SU-DHL-6 (cell line): Measurements from ENCODE around the gene NELFE.

Experiments
- EZH2phosphoT487 ChIP-seq: fragments of 200-600 bp; sonication (generic), shearing (Covaris generic); conservative IDR thresholded peaks from 2 replicates; pipeline ENCODE4 v1.6.1; 2018; ENCODE audit warnings: mild to moderate bottlenecking, antibody characterized with exemption, low read length, moderate library complexity, mixed read lengths
- TF ChIP-seq, protein P1 (sequence below): fragments of 200-600 bp; sonication (generic); IDR thresholded peaks from one replicate; pipeline ENCODE4 v1.5.1; 2017; ENCODE audit warnings: antibody characterized with exemption, mild to moderate bottlenecking, low read length, moderate library complexity; ENCODE audit not compliant: insufficient read depth, poor library complexity, severe bottlenecking

DNA sequence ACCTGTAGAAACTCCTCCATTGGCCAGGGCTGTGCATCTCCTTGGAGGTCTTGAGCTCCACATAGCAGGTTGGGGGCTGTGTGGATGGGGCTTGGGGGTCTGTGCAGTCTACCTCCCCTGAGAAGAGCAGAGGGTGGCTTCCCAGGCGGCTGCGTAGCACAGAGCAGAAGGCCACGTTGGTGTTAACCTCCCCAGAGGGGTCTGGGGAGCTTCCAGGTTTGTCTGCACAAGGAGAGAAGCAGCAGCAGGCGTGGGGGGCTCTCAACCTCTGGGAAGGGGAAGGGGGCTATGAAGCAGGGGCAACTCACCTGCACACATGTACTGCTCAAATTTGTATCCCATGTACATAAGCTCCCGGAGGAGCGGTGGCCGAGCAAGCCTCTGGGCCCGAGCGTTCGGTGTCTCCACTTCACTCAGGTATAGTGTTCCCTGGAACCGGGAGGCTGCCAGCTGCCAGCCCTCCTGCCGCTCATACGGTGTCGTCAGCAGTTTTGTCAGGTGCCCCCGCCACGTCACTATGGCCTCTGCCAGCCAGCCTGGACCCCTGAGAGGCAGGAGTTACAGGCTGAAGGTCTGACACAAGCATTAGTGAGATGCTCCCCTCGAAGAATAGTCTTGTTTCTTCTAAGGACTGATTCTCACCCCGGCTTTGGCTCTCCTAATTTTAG lies 12.0 kb upstream of the NELFE start:
- TF ChIP-seq, protein P1, sequence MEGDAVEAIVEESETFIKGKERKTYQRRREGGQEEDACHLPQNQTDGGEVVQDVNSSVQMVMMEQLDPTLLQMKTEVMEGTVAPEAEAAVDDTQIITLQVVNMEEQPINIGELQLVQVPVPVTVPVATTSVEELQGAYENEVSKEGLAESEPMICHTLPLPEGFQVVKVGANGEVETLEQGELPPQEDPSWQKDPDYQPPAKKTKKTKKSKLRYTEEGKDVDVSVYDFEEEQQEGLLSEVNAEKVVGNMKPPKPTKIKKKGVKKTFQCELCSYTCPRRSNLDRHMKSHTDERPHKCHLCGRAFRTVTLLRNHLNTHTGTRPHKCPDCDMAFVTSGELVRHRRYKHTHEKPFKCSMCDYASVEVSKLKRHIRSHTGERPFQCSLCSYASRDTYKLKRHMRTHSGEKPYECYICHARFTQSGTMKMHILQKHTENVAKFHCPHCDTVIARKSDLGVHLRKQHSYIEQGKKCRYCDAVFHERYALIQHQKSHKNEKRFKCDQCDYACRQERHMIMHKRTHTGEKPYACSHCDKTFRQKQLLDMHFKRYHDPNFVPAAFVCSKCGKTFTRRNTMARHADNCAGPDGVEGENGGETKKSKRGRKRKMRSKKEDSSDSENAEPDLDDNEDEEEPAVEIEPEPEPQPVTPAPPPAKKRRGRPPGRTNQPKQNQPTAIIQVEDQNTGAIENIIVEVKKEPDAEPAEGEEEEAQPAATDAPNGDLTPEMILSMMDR, result no peak
- TF ChIP-seq EZH2phosphoT487, result no peak
